Activated CD8-positive, alpha-beta memory T cell treated with anti-CD3 and anti-CD28 coated beads for 24 hours (primary cell): ENCODE results near the gene RAB22A.

ENCODE experiments used
- DNase-seq: peaks from one replicate; pipeline ENCODE4 v3.0.0-alpha.2; 2020

Gene RAB22A, protein sequence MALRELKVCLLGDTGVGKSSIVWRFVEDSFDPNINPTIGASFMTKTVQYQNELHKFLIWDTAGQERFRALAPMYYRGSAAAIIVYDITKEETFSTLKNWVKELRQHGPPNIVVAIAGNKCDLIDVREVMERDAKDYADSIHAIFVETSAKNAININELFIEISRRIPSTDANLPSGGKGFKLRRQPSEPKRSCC

DNA sequence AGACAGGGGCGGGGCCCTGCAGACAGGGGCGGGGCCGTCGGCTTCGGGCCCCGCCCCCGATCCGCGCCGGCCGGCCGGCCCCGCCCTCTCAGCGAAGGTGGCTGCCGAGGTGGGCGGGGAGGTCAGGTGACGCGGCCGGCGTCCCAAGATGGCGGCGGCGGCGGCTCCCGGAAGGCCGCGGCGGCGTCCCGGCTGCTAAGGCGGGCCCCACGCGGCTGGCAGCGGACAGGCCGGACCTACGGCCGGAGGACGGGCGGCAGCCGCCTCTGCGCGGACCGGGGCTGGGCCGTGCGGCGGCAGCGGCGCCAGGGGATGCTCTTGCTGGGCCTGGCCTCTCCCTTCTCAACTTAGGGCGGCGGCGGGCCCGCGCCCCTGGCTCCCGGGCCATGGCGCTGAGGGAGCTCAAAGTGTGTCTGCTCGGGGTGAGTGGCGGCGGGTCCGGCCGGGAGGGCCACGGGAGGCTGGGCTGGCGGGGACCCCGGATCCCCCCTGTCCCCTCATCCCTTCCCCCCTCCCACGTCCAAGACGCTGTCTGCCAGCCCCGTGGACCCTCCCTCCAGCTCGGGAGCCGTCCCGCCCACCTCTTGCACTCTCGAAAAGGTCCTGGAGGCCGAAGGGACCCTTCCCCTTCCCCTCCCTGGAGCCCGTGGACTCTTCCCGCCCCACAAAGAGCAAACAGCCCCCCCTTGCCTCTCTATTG, at the start of gene RAB22A:
RAB22A (plus strand) TSS at position 125 of the 700 bp plus-strand sequence; CDS start at position 387, 262 bp downstream.
- DNase-seq = peak; percentile 90

DNA sequence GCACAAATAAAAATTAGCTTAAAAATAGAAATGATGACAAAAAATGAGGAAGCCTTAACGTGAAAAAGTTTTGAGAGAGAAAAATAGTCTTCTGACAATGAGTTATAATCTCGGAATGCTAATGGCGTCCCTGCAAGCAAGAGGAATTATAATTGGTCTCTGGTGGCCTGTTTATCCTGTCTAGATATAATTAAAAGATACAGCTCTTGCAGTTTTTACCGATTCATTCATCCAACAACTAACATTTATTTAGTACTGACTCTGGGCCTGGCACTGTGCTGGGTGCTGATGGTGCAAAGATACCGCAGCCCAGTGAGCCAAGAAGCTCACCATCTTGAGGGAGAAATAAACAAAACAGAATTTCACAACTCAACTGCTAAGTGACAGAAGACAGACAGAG, 49.5 kb upstream of the RAB22A start:
- no peak for DNase-seq

DNA sequence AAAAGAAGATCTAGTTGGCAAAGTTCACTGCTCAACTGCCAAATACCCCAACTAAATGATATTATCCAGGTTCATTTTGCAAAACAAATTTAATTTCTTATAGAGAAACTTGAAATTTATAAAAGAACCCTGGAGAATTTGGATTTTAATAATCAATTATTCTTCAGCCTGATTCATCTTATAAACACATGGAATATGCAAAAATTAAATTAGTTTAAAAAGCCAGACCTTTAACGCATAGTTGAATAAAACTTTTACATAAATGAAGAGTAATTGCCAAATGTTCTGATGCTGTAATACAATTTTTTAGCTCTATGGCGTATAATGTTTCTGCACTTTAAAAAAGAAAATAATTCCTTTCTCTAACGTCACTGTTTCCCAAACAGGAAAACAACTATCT, 47.9 kb upstream of the RAB22A start:
- no peak for DNase-seq

DNA sequence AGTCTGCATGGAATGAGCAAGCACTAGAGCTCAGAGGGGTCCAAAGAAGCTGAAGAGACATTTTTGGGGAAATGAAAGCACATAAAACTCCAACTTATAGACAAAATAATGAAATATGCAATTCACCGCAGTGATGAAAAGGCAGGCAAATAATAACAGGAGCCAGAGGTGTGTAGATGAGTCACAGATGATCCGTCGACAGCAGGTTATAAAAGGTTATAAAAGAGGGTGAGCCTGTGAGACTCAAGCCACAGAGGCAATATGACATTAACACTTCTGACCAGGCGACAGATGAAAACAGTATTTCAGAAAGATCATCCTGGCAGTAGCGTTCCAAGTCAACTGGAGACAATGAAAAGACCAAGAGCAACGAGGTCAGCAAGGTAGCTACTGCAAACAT, 45.2 kb upstream of the RAB22A start:
- DNase-seq = no peak

DNA sequence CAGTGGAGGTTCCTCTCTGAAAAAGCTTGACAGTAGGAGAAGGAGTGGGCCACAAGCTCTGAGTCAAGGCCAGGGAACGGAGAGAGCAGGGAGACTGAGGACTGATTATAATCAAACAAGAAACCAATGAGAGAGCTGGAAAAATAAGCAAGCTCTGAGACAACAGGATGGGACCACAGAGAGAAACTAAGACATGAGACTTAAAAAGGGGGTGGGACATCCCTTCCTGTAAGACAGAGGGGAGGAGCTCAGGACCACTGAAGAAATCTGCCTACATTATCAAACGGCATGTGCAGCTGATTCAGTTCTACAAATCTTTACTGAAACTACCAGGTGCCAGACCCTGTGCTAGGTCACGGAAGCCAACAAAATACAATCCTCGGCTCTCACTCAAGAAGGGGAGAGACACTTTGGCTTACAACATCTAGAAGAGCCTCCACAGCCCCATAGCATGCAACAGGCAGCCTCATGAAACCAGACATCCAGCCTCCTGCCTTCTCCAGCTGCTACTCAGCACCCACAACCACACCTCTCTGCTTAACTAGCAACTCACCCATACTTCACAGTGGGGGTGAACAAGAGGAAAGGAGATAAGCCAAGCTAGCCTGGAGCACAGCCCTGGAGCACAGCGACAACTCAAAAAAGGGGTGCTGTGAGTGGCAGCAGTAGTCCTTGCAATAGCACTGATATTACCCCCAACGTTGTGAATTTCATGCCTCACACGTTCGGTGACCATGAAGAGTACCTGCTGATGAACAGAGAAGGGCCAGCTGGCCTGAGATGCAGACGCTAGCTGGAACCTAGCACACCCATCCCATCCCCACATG, 41.9 kb upstream of the RAB22A start:
- no peak for DNase-seq

DNA sequence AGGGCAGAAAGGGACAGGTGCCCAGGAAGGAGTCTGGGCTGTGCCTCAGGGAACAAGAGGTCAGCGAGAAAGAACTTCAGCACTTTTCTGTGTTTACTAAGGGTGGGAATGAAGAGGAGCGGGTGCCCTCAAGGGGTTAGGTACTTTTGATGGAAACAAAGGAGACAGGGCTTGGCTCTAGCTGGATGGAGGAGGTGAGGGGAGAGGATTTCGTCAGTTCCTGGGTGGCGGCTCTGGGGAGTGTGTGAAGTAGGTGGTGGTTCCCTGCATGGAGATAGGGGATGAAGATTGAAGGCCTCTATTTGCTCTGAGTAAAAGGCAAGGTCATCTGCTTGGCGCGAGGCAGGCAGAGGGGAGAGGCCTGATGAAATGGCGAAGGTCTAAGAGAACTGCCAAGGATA, 41.1 kb upstream of the RAB22A start:
- no peak for DNase-seq

DNA sequence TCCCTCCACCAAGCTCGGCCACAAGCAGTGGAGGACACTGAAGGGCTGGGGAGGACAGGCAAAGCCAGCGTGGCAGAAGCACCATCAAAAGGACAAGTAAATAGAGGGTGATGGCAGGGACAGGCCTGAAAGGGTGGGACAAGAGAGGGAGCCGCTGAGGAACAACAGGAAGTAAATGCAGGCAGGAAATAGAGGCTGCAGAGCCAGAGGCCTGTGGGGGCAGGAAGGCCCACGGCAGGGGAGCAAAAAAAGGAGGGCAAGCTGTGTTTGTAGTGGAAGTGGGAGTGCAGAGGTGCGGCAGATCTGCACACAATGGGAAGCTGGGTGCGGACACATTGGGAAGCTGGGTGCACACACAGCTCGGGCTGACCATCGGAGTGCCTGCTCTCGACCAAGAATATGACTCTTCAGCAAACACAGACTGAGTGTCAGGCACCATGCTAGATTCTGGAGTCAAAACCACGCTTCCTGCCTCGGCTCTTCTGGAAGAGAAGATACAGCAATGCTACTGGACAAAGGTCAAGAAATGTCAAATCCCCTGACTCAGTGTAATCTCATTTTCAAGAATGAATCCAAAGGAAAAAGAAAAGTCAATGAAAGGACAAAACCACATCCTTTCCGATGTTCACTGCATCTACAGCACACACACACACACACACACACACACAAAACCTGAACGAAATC, 40.4 kb upstream of the RAB22A start:
- DNase-seq = no peak

DNA sequence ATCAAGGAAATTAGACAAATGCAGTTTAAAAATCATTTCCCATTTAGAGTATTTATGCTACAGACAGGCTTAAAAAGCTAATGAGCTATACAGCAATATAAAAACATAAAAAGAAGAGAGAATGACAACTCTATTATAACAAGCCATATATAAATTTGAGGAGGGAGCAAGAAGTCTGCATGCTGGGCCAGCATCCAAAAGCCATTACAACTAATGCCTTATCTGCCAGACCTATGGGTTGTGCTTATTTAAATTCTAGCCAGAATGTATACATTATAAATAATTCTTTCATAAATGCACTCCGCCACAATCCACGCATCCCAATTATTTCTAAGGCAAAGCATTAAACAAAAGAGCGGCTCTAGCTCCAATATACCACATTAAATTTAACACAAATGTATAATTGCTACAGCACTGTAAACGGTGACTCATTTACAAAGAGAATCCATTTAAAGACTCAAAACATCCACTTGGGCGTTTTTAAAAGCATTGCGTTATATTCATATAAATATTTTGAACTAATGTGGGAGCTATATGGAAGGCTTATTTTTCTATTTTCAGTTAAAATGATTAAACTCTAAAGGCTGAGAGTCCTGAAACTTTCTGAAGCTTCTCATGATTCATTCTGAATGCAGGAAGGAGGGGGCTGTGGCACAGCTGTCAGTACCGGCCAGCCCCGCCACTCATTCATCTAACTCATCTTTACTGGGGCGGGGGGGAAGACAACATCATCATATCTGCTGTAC, 37.7 kb upstream of the RAB22A start:
- no peak for DNase-seq

DNA sequence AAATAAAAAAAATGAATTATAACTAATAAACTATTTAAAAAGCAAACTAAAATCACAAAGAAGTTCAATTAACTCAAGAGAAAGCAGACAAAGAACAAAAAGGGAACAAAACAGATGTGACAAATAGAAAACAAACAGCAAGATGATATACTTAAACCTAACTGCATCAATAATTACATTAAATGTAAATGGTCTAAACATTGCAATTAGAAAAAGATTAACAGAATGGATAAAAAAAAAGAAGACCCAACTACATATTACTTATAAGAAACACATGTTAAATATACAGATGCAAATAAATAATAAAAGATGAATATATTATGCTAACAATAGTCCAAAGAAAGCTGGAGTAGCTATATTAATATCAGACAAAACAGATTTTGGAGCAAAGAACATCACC, 35.1 kb upstream of the RAB22A start:
- DNase-seq = no peak

DNA sequence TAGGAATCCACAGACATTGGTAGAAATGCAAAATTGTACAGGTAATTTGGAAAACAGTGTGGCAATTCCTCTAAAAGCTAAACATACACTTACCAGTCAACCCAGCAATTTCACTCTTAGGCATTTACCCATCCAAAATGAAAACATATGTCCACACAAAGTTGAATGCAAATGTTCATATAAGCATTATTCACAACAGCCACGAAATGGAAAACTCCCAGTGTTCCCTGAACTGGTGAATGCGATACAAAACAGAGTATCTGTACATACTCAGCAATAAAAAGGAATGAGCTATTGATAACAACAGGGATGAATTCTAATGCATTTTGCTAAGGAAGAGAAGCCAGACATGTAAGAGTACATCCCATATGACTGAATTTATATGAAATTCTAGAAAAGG, 32.4 kb upstream of the RAB22A start:
- DNase-seq = no peak

DNA sequence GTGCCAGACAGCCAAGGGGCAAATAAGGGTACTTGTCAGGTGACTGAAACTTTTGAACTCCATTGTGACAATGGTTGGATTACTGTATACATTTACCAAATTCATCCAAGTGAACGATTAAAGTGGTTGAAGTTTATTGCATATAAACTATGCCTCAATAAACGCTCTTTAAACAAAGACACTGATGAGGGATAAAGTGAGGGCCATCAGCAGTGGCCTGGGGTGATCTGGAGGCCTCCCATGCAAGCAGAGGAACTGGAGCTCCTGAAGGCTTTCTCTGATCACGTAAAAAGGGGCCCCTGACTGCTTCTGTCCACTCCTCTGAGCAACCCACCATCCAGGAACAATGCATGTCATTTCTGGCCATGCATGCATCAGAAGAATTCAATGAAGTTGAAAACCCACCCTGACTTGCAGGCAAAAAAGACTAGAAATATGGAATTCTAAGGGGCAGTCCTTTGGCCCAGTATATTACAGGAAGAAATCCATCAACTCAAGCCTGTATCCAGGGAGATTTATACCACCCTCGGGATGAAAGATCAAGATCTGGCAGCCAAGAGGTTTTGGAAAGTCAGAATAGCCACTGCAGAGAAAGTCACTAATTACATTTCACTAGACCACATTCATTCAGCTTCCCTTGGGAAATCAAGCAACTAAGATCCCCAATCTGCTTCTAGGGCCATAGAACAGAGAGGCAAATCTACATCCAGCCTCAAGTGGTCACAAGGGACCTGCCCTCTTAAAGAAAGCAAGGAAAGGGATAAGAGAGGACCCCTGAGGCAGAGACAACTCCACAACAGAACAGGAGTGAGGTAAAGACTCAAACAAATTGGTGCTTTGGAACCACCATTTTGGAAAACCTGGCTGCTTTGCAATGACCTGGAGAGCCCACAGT, 31.7 kb upstream of the RAB22A start:
- no peak for DNase-seq

DNA sequence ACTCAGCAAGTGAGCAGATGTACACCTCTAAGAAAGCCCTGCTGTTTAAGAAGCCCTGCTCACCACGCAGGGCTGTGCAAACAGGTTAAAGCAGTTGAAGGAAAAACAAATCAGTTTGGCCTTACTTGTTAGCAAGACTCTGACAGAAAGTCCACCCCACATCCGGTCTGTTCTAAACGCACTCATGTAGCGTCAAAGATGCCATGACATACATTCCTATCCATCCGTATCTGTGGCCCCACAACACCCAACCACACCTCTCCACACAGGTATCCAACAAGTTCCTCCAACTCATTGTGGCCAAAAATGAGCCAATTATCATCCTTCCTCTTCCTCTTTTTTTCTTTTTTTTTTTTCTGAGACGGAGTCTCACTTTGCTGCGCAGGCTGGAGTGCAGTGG, 22.8 kb upstream of the RAB22A start:
- DNase-seq = no peak

DNA sequence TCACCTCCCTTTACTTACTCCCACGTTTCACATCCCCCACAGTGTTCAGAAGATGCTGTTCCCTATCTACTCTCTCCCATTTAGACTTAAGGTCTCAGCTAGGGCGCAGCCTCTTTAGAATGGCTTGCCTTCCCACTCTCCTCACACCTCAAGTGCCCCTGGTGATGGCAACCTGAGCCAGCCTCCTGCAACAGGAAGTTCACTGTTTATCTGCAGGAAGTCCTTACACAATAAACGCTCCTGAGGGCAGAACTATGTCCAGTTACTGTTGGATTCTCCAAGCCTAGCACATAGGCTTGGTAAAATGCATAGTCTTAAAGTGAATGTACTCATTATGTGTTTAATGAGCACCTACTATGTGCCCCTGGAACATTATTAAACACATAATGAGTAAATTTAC, 21.9 kb upstream of the RAB22A start:
- DNase-seq = no peak

DNA sequence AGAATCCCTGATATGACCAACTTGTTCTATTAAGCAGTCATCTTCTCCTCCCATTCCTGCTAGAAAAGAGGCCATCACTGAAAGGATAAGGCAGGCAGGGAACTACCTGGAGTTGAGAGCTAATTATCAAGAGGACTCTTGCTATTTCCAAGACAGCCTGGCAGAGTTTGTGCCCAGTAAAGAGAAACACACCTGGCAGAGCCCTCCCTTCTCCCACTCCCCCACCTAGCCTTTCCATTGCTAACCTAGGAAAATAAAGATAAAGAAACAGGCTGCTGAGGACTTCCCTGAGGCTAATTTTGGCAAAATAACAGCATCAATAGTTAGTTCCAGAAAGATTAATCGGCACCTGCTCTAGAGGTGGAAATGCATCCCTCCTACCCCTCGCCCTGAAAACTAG, 20.4 kb upstream of the RAB22A start:
- no peak for DNase-seq

DNA sequence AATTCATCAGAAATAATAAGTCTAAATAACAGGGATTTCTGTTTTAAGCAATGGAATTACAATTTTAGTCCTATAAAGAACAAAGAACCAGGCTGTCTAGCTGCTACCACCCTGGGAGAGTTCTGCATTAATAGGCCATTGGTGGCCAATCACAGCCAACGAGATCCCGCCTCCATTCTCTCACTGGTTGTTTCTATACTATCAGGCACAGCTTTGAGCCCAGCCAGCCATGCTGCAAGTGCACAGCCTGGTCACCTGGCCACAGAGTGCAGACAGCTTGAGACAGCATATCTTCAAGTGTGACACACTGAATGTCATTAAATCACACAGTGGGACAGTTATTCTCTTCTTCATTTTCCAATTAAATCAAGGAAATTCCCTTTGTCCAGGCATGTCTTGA, 16.1 kb upstream of the RAB22A start:
- DNase-seq = no peak

DNA sequence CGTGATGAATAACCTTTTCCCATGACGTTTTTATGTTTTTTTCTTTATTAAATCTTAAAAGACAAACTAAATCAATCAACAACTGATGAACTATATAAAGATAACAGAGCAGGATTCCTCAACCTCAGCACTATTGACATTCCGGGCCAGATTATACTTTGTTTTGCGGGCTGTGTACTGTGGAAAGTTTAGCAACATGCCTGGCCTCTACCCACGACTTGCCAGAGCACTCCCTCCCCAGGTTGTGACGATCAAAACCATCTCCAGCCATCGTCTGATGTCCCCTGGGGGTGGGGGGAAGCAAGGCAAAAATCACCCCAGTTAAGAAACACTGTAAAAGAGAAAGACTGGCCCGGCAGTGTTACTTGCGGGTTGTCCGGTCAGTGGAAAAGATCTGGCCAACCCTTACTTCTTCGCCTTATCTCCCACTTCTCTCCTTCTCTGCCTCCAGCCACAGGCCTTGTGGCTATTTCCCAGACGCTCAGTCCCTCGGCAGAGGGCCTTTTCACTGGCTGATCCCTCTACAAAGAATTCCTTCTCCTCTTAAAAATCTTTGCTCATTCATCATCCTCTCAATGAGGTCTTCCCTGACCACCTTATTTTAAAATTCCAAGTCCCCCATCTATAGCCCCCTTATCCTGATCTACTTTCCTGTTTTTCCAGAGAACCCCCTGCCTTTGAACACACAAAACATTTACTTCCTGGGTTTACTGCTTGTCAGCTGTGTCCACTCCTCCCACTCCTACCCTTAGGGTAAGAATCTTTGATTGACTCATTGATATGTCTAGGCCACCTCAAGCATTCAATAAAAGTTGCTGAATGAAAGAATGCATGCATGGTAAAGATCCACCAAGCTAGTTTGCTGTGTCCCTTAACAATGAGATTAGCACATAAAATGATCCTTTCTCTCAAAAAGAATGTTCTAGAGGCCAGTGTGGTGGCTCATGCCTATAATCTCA, 14.7 kb upstream of the RAB22A start:
- no peak for DNase-seq

DNA sequence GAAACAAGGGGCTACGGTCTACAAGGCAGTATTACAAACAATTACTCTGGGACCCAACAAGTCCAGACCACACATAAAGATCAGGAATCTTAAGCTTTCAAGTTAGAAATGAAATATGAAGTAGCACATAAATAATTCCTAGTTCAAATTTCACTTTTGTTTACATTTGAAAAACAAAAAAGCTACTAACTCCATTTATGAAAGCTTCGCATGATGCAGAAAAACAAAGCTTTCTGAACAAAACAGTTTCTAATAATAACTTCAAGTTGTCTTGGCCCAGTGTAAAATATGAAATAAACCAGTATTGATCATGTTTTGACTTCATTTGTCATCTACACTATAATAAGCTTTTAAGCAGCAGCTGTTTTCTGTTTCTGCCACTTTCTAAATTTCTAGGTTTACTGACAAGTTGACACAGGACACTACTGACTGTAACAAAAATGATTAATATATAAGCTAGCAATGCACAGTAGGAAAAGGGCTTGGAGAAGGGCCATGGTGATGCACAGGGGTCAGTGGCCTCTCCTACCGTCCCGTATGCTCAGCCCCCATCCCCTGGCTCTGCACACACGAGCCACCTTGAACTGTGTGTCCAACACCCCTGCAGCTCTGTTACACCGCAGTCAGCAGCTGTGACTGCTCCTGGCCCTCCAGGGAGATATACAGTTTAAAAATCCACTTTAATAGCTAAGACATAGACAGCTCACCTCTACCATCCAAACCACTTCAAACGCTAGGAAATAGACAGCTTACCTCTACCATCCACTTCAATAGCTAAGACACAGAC, 13.3 kb upstream of the RAB22A start:
- DNase-seq = no peak

DNA sequence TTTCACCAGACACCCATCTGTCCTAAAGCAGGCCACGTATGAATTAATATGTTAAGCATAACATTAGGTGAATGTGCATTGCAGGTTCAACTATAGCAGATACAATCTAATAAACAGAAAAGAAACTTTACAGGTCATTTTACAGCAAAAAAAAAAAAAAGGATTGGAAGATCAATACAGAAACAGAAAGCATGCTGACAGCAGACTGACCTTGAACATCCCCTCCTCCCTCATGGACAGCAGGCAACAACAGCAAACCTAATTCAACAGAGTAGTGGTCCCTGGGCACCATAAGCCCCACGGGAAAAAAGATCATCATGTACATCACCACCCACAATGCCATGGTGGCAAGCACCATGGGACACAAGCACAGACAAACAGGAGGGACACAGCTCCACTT, 12.1 kb upstream of the RAB22A start:
- no peak for DNase-seq

DNA sequence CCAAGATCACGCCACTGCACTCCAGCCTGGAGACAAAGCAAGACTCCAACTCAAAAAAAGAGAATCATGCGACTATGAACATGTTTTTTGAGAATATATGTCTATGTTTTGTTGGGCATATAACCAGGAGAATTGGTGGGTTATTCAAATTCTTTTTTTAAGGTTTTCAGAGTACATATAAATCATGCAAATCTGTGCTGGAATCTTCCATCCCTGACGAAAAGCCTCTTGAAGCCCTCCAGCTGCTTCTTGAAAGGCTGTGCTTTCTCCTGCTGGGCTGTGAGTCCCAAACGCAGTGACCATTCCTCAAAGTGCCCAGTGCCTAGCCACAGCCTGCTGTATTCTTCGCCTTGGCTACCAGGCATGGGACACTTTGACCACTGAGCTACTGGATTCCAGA, 9.2 kb upstream of the RAB22A start:
- DNase-seq = no peak

DNA sequence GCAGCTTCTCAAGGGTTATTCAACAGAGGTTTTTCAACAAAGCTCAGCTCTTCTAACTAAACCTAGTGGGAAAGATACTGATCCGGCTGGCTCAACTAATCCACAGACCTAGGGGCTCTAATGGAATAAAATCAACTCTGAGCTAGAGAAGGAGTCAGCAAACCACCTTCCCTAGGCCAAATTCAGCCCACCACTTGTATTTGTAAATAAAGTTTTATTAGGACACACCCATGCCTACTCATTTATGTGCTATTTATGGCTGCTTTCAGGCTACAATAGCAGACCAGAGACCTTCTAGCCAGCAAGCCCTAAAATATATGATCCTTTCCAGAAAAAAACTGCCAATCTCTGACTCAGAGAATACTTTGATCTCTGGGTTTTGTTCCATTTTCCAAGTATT, 6.0 kb upstream of the RAB22A start:
- no peak for DNase-seq
